Measurements from ENCODE around the gene GJA9. TPM values are rescaled to one million over a fixed set of nuclear protein-coding genes. Genes with fewer than 3 reads are reported as not detected.

The GJA9 gene
- total and polyA plus RNA-seq, 2 of the 8 experiments (the other 6 are each of a cell fraction or from before 2014, with no cell fraction given), result not detected

- Histone ChIP-seq H2BK120ac (replicated peaks; ENCODE audit: low read depth, low read length) (no peak overlapping the region), H4K5ac (ENCODE audit: insufficient read length, low read depth, low read length) (no peak overlapping the region), H2BK12ac (ENCODE audit: low read depth, low read length) (no peak overlapping the region), H3K79me1 (ENCODE audit: low read depth, low read length) (no peaks in the 10 kb centered on the region), H2BK5ac (ENCODE audit: low read depth, low read length) (no peak overlapping the region), H2AK5ac (ENCODE audit: low read depth, low read length) (no peak overlapping the region), H2BK15ac (ENCODE audit: low read length) (no peak overlapping the region), H4K91ac (replicated peaks; ENCODE audit: insufficient read length, low read length) (no peak overlapping the region), H3K4me1 (replicated peaks in 1 of 4; ENCODE audit: control insufficient read depth in 3 of 4, insufficient read depth in 4 of 4, low read length in 3 of 4) (no peaks in the 10 kb centered on the region), H3K23me2 (ENCODE audit: low read depth, low read length) (no peaks in the 10 kb centered on the region), H3K23ac (ENCODE audit: insufficient read length) (no peak overlapping the region), H3K9me3 (ENCODE audit: insufficient read depth in 2 of 2, low read depth in 1 of 2, low read length in 1 of 2) (no peaks in the 10 kb centered on the region), H3K9ac (replicated peaks in 1 of 4; ENCODE audit: extremely low read depth in 1 of 4, low read depth in 3 of 4, low read length in 3 of 4) (no peak overlapping the region), H3K27me3 (replicated peaks in 1 of 4; ENCODE audit: control insufficient read depth in 3 of 4, extremely low read depth in 1 of 4, insufficient read depth in 3 of 4, low read length in 3 of 4) (no peaks in the 10 kb centered on the region), H3K27ac (ENCODE audit: low read depth, low read length) (no peak overlapping the region), H3K56ac (replicated peaks; ENCODE audit: insufficient read length, low read depth, low read length) (no peak overlapping the region), H4K20me1 (replicated peaks in 1 of 2; ENCODE audit: control insufficient read depth in 1 of 2, insufficient read depth in 2 of 2, low read length in 2 of 2) (peaks cover 0 to 1% of the 10 kb centered on the region in 2 experiments), H4K8ac (ENCODE audit: extremely low read depth, insufficient read depth, low read length) (no peak overlapping the region), H3K4me2 (ENCODE audit: insufficient read depth in 1 of 2, low read depth in 2 of 2, low read length in 2 of 2) (no peak overlapping the region), H3K79me2 (ENCODE audit: control insufficient read depth in 1 of 2, insufficient read depth in 2 of 2, low read length in 2 of 2) (no peaks in the 10 kb centered on the region), H3K4me3 (ENCODE audit: extremely low read depth in 1 of 4, insufficient read depth in 2 of 4, low read depth in 3 of 4, low read length in 4 of 4) (no peak overlapping the region), H3K14ac (ENCODE audit: insufficient read length) (no peak overlapping the region), H2AFZ (ENCODE audit: low read length) (no peak overlapping the region), H2BK20ac (ENCODE audit: low read length) (no peak overlapping the region), H3K36me3 (ENCODE audit: control insufficient read depth in 2 of 4, insufficient read depth in 4 of 4, low read length in 3 of 4) (peaks cover 0 to 47% (median 18%) of the 10 kb centered on the region in 4 experiments; a peak in 7 of 8 replicates), H3K4ac (replicated peaks; ENCODE audit: insufficient read length, low read depth, low read length) (no peak overlapping the region), H3K18ac (ENCODE audit: extremely low read depth, low read length) (no peak overlapping the region)
- POLR2A ChIA-PET (ENCODE audit: partially characterized antibody), result interaction anchor here (0.6 kb wide), 1 partner anchor 782 kb away, joined by 3 read pairs; no protein-coding TSS in a partner anchor
- CTCF ChIA-PET (ENCODE audit: partially characterized antibody), result interaction anchor here (0.8 to 1.1 kb wide), 2 partner anchors 9 to 243 kb away, joined by 3 read pairs; no protein-coding TSS in a partner anchor
- FAIRE-seq, result no peak
- 80% methylated on average over 1 of the region's 1 CpG; no CpG with 5 or more reads in 1 of the 2 experiments for WGBS, 2 experiments (ENCODE audit: extremely low coverage in 1 of 2, insufficient coverage in 1 of 2, insufficient read length in 1 of 2, insufficient replicate concordance in 2 of 2, low coverage in 1 of 2, low lambda C conversion rate in 2 of 2, missing lambda C conversion rate in 1 of 2)
- no peak for DNase-seq (ENCODE audit: low read depth in 1 of 2, low spot score in 2 of 2)
- TF ChIP-seq RBBP5 (IDR thresholded peaks at IDR 0.05; ENCODE audit: borderline replicate concordance, low read depth, low read length) (no peak), SP2 (IDR thresholded peaks at IDR 0.05; ENCODE audit: low read length) (no peak), MAFK (IDR thresholded peaks at IDR 0.05; ENCODE audit: low read depth, low read length) (no peak), MAX (IDR thresholded peaks at IDR 0.05) (no peak), BCL11A (IDR thresholded peaks at IDR 0.05; ENCODE audit: low read depth in 2 of 2, low read length in 2 of 2) (no peak), SRF (IDR thresholded peaks at IDR 0.05; ENCODE audit: low read depth, low read length) (no peak), CHD1 (IDR thresholded peaks at IDR 0.05; ENCODE audit: low read depth, low read length) (no peak), POLR2A (IDR thresholded peaks at IDR 0.05; ENCODE audit: control extremely low read depth in 1 of 2, low read depth in 2 of 2, low read length in 2 of 2) (no peak), HDAC2 (IDR thresholded peaks at IDR 0.05; ENCODE audit: borderline replicate concordance in 1 of 2, low read depth in 2 of 2, low read length in 2 of 2) (no peak), SP1 (IDR thresholded peaks at IDR 0.05; ENCODE audit: low read depth, low read length) (no peak)
These were observed 33.3 kb downstream of the GJA9 start for GRCh38 chr1:38848071-38848470.
